Measurements from ENCODE around the gene GDF2. TPM values are rescaled to one million over a fixed set of nuclear protein-coding genes. Genes with fewer than 3 reads are reported as not detected.

The GDF2 gene
- total and polyA plus RNA-seq, 2 experiments from 2014 or later = not detected

- Histone ChIP-seq H3K4me2 (ENCODE audit: unreplicated experiment) (no peak overlapping the region), H3K9me3 (ENCODE audit: low read depth) (no peaks in the 10 kb centered on the region), H3K9ac (no peak overlapping the region), H3K27ac (no peak overlapping the region), H3K27me3 (replicated peaks; ENCODE audit: insufficient read depth) (peaks cover 15% of the 10 kb centered on the region), H3K9me2 (ENCODE audit: insufficient read depth) (no peaks in the 10 kb centered on the region), H3K79me2 (ENCODE audit: insufficient read depth) (no peaks in the 10 kb centered on the region), H3F3A (ENCODE audit: insufficient read depth) (no peaks in the 10 kb centered on the region), H3K4me1 (ENCODE audit: insufficient read depth) (no peaks in the 10 kb centered on the region), H3K36me3 (ENCODE audit: low read depth) (no peaks in the 10 kb centered on the region), H2AFZ (no peak overlapping the region), H3K4me3 (no peak overlapping the region), H4K20me1 (ENCODE audit: insufficient read depth) (no peaks in the 10 kb centered on the region)
- TF ChIP-seq EZH2 (IDR thresholded peaks at IDR 0.05; ENCODE audit: insufficient read depth, poor library complexity, severe bottlenecking) (no peak), EZH2phosphoT487 (IDR thresholded peaks at IDR 0.05; ENCODE audit: insufficient read depth, low read depth) (no peak)
- in situ Hi-C loops (cut with MboI) = loop anchor here (10.0 kb wide), 1 partner anchor 255 kb away; no protein-coding TSS in a partner anchor
- DNase-seq = peak; percentile 29
- 67 to 73% methylated on average over 19 to 34 of the region's 34 CpGs for WGBS, 2 experiments (ENCODE audit: low coverage in 1 of 2, low lambda C conversion rate in 2 of 2, missing lambda C conversion rate in 2 of 2)
These were observed 12.7 kb upstream of the GDF2 start for GRCh38 chr10:47309408-47310089.

GRCh38 chr10:47310090-47310505, 12.2 kb upstream of the GDF2 start:
- no peak overlapping the region for H2AFZ ChIP-seq
- in situ Hi-C loops (cut with MboI) = no loop called here
- H3K4me3 ChIP-seq = no peak overlapping the region
- WGBS, 2 experiments (ENCODE audit: low coverage in 1 of 2, low lambda C conversion rate in 2 of 2, missing lambda C conversion rate in 2 of 2) = 84 to 88% methylated on average over 29 to 31 of the region's 37 CpGs
- peaks cover 15% of the 10 kb centered on the region for H3K27me3 ChIP-seq (replicated peaks; ENCODE audit: insufficient read depth)
- H4K20me1 ChIP-seq (ENCODE audit: insufficient read depth) = no peaks in the 10 kb centered on the region
- H3K27ac ChIP-seq = no peak overlapping the region
- no peaks in the 10 kb centered on the region for H3K4me1 ChIP-seq (ENCODE audit: insufficient read depth)
- TF ChIP-seq EZH2phosphoT487 (IDR thresholded peaks at IDR 0.05; ENCODE audit: insufficient read depth, low read depth) (no peak), EZH2 (IDR thresholded peaks at IDR 0.05; ENCODE audit: insufficient read depth, poor library complexity, severe bottlenecking) (no peak)
- H3K9me3 ChIP-seq (ENCODE audit: low read depth) = no peaks in the 10 kb centered on the region
- H3K9me2 ChIP-seq (ENCODE audit: insufficient read depth) = no peaks in the 10 kb centered on the region
- no peak overlapping the region for H3K9ac ChIP-seq
- H3F3A ChIP-seq (ENCODE audit: insufficient read depth) = no peaks in the 10 kb centered on the region
- H3K4me2 ChIP-seq (ENCODE audit: unreplicated experiment) = no peak overlapping the region
- DNase-seq = no peak
- no peaks in the 10 kb centered on the region for H3K36me3 ChIP-seq (ENCODE audit: low read depth)
- H3K79me2 ChIP-seq (ENCODE audit: insufficient read depth) = no peaks in the 10 kb centered on the region

- in situ Hi-C loops (cut with MboI) = no loop called here
- H3K27ac ChIP-seq = no peak overlapping the region
- no peaks in the 10 kb centered on the region for H3F3A ChIP-seq (ENCODE audit: insufficient read depth)
- H3K4me2 ChIP-seq (ENCODE audit: unreplicated experiment) = no peak overlapping the region
- H3K79me2 ChIP-seq (ENCODE audit: insufficient read depth) = no peaks in the 10 kb centered on the region
- peaks cover 15% of the 10 kb centered on the region; the same call in 1 of the 2 replicates for H3K27me3 ChIP-seq (replicated peaks; ENCODE audit: insufficient read depth)
- TF ChIP-seq EZH2 (IDR thresholded peaks at IDR 0.05; ENCODE audit: insufficient read depth, poor library complexity, severe bottlenecking) (no peak), EZH2phosphoT487 (IDR thresholded peaks at IDR 0.05; ENCODE audit: insufficient read depth, low read depth) (no peak)
- no peak overlapping the region for H3K4me3 ChIP-seq
- no peak overlapping the region for H3K9ac ChIP-seq
- no peaks in the 10 kb centered on the region for H3K4me1 ChIP-seq (ENCODE audit: insufficient read depth)
- no peak for DNase-seq
- WGBS, 2 experiments (ENCODE audit: low coverage in 1 of 2, low lambda C conversion rate in 2 of 2, missing lambda C conversion rate in 2 of 2) = 48 to 50% methylated on average over 10 of the region's 10 CpGs
- H3K9me2 ChIP-seq (ENCODE audit: insufficient read depth) = no peaks in the 10 kb centered on the region
- no peaks in the 10 kb centered on the region for H3K36me3 ChIP-seq (ENCODE audit: low read depth)
- no peaks in the 10 kb centered on the region for H4K20me1 ChIP-seq (ENCODE audit: insufficient read depth)
- H3K9me3 ChIP-seq (ENCODE audit: low read depth) = no peaks in the 10 kb centered on the region
- H2AFZ ChIP-seq = no peak overlapping the region
These were observed 10.9 kb upstream of the GDF2 start for GRCh38 chr10:47311193-47311931.

GRCh38 chr10:47311932-47312662, 10.2 kb upstream of the GDF2 start:
- no peak overlapping the region for H3K4me2 ChIP-seq (ENCODE audit: unreplicated experiment)
- no peak overlapping the region for H3K9ac ChIP-seq
- no peak overlapping the region for H2AFZ ChIP-seq
- WGBS, 2 experiments (ENCODE audit: low coverage in 1 of 2, low lambda C conversion rate in 2 of 2, missing lambda C conversion rate in 2 of 2) = 6 to 14% methylated on average over 19 to 20 of the region's 20 CpGs
- no peak overlapping the region for H3K4me3 ChIP-seq
- no peak for TF ChIP-seq EZH2phosphoT487 (IDR thresholded peaks at IDR 0.05; ENCODE audit: insufficient read depth, low read depth)
- no peak for TF ChIP-seq EZH2 (IDR thresholded peaks at IDR 0.05; ENCODE audit: insufficient read depth, poor library complexity, severe bottlenecking)
- no peaks in the 10 kb centered on the region for H3K4me1 ChIP-seq (ENCODE audit: insufficient read depth)
- peak; percentile 89 for DNase-seq
- in situ Hi-C loops (cut with MboI) = no loop called here
- H3F3A ChIP-seq (ENCODE audit: insufficient read depth) = no peaks in the 10 kb centered on the region
- no peaks in the 10 kb centered on the region for H4K20me1 ChIP-seq (ENCODE audit: insufficient read depth)
- no peak overlapping the region for H3K27ac ChIP-seq
- H3K79me2 ChIP-seq (ENCODE audit: insufficient read depth) = no peaks in the 10 kb centered on the region
- H3K9me2 ChIP-seq (ENCODE audit: insufficient read depth) = no peaks in the 10 kb centered on the region
- no peaks in the 10 kb centered on the region for H3K36me3 ChIP-seq (ENCODE audit: low read depth)
- H3K9me3 ChIP-seq (ENCODE audit: low read depth) = no peaks in the 10 kb centered on the region
- H3K27me3 ChIP-seq (replicated peaks; ENCODE audit: insufficient read depth) = peaks cover 13% of the 10 kb centered on the region; the same call in 1 of the 2 replicates

All from GM23248 (cell line).